WERI-Rb-1 (cell line): ENCODE data around the gene TRMT11.

Source experiments
- DNase-seq: peaks from one replicate; pipeline ENCODE4 v3.0.0-alpha.2; 2020
- H3K27ac ChIP-seq: fragments of 250-450 bp; sonication (Bioruptor Pico); 2 replicates; pipeline ENCODE4 v1.5.1; 2020; ENCODE audit warnings: mild to moderate bottlenecking, moderate library complexity
- H3K27me3 ChIP-seq: fragments of 250-450 bp; sonication (Bioruptor Pico); 2 replicates; pipeline ENCODE4 v1.5.1; 2021; ENCODE audit warnings: mild to moderate bottlenecking, low read depth, moderate library complexity; ENCODE audit not compliant: insufficient read depth, severe bottlenecking
- H3K36me3 ChIP-seq: fragments of 250-450 bp; sonication (Bioruptor Pico); 2 replicates; pipeline ENCODE4 v1.5.1; 2020; ENCODE audit warnings: mild to moderate bottlenecking, moderate library complexity
- H3K4me3 ChIP-seq: 2 replicates; pipeline ENCODE4 v1.5.1; 2011; ENCODE audit warnings: low read depth, mild to moderate bottlenecking, control low read depth, low read length
- H3K9me3 ChIP-seq: fragments of 250-450 bp; sonication (Bioruptor Pico); 2 replicates; pipeline ENCODE4 v1.5.1; 2021; ENCODE audit warnings: mild to moderate bottlenecking, moderate library complexity; ENCODE audit not compliant: severe bottlenecking
- TF ChIP-seq, protein P1 (sequence below): IDR thresholded peaks from 2 replicates; pipeline ENCODE4 v1.5.1; 2011; ENCODE audit warnings: low read depth, mild to moderate bottlenecking, control low read depth, inconsistent platforms, low read length

Gene TRMT11

DNA sequence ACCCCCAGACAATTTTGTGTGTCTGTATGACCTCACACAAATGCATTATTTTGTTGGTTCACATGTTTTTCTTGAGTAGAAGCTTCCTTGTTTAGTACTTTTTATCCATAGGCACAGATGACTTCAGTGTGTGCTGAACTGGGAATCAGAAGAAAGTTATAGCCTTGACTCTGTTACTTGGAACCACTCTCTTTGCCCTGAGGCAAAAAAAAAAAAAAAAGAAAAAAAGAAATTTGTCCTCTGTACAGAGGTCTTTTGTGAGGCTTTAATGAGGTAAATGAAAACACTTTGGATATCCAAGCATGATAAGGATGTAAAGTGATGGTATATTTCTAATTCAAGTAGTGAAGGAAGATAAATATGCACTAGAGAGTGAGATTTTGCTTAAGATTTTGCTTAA, 51.9 kb downstream of the TRMT11 start:
- H3K27me3 ChIP-seq = no peaks in the 10 kb centered on the region
- H3K27ac ChIP-seq = no peak overlapping the region
- DNase-seq = no peak
- TF ChIP-seq, protein P1, sequence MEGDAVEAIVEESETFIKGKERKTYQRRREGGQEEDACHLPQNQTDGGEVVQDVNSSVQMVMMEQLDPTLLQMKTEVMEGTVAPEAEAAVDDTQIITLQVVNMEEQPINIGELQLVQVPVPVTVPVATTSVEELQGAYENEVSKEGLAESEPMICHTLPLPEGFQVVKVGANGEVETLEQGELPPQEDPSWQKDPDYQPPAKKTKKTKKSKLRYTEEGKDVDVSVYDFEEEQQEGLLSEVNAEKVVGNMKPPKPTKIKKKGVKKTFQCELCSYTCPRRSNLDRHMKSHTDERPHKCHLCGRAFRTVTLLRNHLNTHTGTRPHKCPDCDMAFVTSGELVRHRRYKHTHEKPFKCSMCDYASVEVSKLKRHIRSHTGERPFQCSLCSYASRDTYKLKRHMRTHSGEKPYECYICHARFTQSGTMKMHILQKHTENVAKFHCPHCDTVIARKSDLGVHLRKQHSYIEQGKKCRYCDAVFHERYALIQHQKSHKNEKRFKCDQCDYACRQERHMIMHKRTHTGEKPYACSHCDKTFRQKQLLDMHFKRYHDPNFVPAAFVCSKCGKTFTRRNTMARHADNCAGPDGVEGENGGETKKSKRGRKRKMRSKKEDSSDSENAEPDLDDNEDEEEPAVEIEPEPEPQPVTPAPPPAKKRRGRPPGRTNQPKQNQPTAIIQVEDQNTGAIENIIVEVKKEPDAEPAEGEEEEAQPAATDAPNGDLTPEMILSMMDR = no peak
- peaks cover 13% of the 10 kb centered on the region for H3K36me3 ChIP-seq
- H3K9me3 ChIP-seq = no peaks in the 10 kb centered on the region
- H3K4me3 ChIP-seq = no peak overlapping the region

DNA sequence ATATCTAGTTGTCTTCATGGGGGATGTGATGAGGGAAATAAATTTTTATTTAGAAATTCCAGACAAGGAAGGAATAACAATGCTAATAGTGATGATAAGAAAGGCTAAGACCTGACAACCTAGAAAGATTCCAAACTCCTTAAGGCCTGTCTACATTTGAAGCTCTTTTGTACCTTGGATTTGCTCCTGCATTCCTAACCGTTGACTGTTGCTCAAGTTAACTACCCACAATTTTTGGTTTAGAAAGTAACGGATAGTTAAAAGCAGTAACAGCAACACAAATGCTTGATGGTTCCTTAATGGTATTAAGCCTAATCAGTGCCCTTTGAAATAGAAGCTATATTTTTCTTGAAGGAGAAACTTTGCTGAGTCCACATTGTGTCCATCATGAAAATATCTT, 52.9 kb downstream of the TRMT11 start:
- no peaks in the 10 kb centered on the region for H3K27me3 ChIP-seq
- peaks cover 13% of the 10 kb centered on the region for H3K36me3 ChIP-seq
- H3K27ac ChIP-seq = no peak overlapping the region

DNA sequence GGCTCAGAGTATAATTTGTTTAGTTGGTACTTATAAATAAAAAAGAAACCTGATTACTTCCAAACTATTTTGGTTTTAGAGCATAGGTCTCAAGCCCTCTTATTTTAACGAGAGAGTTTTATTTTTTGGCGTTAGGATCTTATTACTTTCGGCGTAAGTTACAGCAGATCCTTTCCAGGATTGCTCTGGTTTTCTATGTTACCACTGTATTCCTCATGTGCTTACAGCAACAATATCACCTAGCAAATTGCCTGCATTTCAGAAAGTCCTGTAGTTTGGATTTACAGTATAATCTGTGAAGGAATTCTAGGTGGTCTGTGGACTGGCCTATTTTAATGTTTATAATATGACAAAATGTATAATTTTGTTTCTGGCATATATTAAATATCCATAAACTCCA, 54.1 kb downstream of the TRMT11 start:
- Histone ChIP-seq H3K9me3 (no peaks in the 10 kb centered on the region), H3K27me3 (no peaks in the 10 kb centered on the region), H3K36me3 (peaks cover 13% of the 10 kb centered on the region), H3K27ac (no peak overlapping the region), H3K4me3 (no peak overlapping the region)
- TF ChIP-seq, protein P1 = no peak
- no peak for DNase-seq

More for the DNA sequence above, 52.9 kb downstream of the TRMT11 start:
- Histone ChIP-seq H3K4me3 (no peak overlapping the region), H3K9me3 (no peaks in the 10 kb centered on the region)
- TF ChIP-seq, protein P1 = no peak
- DNase-seq = no peak

DNA sequence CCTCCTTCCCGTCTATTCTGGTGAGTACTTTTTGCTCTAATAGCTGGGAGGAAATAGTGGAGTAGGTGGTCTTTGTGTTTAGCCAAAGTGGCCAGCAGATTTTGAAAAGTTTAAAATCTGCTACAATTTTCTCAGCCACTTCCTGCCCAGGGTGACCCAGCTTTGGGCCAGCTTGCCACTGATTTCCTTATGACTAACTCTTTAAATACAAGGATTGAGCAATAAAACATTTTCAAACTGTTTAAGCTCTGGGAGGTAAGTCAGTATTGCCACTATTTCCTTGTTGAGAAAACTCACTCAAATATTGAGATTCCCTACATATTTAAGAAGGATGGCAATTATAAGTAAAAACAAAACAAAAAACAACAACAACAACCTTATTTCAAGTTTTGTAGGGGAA, 54.5 kb downstream of the TRMT11 start:
- Histone ChIP-seq H3K27ac (no peak overlapping the region), H3K27me3 (no peaks in the 10 kb centered on the region), H3K9me3 (no peaks in the 10 kb centered on the region), H3K4me3 (no peak overlapping the region), H3K36me3 (peaks cover 13% of the 10 kb centered on the region)
- TF ChIP-seq, protein P1 = no peak
- no peak for DNase-seq

DNA sequence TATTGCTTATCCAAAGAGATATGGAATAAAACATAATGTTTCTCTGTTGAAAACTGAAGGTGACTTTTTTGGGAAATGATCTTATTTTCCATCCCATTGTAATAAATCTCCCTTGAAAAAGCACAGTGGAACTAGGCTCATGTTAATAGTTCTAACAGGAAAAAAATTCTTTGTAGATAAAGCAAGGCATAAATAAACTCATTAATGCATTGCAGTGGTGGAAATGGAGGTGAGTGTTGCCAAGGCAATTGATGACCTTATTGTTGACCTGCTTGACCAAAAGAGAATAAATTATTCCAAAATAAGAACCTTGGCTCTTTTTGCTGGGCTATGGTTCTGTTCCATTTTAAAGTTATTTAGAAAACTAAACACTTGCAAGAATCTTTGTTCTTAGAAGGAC, 55.2 kb downstream of the TRMT11 start:
- Histone ChIP-seq H3K9me3 (no peaks in the 10 kb centered on the region), H3K27me3 (no peaks in the 10 kb centered on the region), H3K36me3 (peaks cover 13% of the 10 kb centered on the region), H3K27ac (no peak overlapping the region), H3K4me3 (no peak overlapping the region)
- TF ChIP-seq, protein P1 = no peak
- DNase-seq = no peak

DNA sequence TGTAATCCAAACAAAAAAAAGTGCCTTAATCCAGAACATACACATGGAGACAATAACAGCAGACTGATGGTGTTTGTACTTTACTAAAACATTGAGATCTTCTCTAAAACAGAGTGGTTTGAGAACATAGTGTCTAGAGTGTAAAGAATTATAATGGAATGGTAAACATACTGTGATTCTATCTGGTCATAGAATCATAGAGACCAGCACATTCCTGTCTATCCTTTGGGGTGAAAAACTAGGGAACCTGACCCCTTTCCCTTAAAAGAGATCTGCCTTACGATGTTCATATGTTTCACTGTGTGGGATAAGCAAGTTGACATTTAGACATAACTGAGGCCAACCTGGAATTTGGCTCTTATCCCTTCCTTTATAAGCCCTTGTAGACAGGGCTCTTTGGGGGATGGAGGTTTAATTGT, 55.7 kb downstream of the TRMT11 start:
- H3K36me3 ChIP-seq = peaks cover 13% of the 10 kb centered on the region
- no peak overlapping the region for H3K27ac ChIP-seq
- H3K27me3 ChIP-seq = no peaks in the 10 kb centered on the region
- H3K9me3 ChIP-seq = no peaks in the 10 kb centered on the region
- no peak for DNase-seq
- no peak overlapping the region for H3K4me3 ChIP-seq
- TF ChIP-seq, protein P1 = no peak
